GM19324 (cell line): ENCODE data around the gene UCK2.

Experiments
- ATAC-seq: cut with Tn5 transposase; IDR thresholded peaks from one replicate; pipeline ENCODE4 v1.9.1; 2021; ENCODE audit warnings: mild to moderate bottlenecking, moderate library complexity; ENCODE audit not compliant: unreplicated experiment, low FRiP score

The UCK2 gene

DNA sequence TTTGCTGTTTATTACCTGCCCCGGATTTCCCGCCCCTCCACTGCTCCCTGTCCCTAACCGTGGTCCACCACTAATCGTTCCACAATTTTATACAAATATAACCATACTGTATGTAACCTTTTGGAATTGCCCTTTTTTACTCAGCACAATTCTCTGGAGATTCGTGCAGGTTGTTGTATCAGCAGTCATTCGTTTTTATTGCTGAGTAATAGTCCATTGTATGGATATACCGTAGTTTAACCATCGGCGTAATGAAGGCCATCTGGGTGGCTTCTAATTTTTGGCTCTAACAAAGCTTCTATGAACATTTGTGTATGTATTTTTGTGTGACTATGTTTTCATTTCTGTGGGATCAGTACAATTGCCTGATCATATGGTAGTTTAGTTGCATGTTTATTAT is 50.0 kb downstream of the UCK2 start:
- ATAC-seq = no peak

DNA sequence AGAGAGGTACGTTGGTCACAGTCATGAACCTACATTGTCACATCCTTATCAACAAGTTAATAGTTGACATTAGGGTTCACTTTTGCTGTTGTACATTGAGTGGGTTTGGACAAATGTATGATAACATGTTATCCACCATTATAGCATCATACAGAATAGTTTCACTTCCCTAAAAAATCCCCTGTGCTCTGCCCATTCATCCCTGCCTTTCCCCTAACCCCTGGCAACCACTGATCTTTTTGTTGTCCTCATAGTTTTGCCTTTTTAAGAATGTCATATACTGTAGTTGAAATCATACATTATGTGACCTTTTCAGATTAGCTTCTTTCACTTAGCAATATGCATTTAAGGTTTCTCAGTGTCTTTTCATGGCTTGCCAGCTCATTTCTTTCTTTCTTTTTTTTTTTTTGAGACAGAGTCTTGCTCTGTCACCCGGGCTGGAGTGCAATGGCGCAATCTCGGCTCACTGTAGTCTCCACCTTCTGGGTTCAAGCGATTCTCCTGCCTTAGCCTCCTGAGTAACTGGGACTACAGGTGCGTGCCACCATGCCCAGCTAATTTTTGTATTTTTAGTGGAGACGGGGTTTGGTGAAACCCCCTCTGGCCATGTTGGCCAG is 50.6 kb downstream of the UCK2 start:
- no peak for ATAC-seq

GRCh38 chr1:165879946-165880345 is 52.5 kb downstream of the UCK2 start:
- ATAC-seq = no peak

- no peak for ATAC-seq
Measured at GRCh38 chr1:165880993-165881392, 53.6 kb downstream of the UCK2 start.

GRCh38 chr1:165882168-165882837 is 54.9 kb downstream of the UCK2 start:
- no peak for ATAC-seq

DNA sequence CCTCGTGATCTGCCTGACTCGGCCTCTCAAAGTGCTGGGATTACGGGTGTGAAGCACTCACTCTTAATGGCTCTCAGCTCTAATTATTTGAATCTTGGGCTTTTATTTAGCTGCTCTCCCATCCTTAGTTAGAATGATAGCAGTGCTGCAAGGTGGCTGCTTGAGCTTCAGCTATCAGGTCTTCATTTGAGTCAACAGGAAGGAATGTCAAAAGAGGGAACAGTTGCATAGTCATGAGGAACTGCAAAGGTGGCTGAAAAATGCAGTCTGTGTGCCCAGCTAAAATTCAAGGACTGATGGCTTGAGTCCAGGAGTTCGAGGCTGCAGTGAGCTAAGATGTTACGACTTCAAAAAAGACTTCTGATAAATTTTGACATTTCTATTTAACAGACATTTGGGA is 55.6 kb downstream of the UCK2 start:
- ATAC-seq = no peak

DNA sequence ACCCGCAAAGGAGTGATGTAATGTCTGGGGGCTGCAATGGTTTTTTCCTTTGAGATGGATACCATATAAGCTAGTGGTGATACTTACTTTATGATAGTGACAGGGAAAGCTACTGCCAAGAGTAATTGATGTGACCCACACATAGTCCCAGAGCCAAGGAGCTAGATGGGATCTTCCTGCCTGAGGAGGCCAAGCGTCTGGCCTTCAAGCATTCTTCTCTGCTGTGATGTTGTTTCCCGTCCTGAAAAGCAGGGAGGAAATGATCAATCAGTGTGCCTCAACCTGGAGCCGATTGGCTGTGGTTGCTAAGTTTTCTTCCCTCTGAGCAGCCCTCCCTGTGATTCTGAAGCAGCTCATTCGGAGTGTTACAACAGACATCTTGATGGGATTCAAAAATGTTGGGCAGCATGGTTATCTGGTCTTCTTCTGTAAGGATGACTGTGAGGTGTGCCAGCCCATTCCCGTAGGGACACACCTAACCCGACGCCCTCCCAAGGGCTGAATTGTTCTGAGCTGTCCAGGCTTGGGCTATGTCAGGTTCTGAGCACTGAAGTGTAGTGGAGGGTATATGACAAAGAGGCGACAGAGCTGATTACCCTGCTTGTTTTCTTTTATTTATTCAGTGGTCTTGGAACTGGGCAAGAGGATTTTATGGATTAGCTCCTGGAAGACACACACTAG is 56.7 kb downstream of the UCK2 start:
- ATAC-seq = no peak

DNA sequence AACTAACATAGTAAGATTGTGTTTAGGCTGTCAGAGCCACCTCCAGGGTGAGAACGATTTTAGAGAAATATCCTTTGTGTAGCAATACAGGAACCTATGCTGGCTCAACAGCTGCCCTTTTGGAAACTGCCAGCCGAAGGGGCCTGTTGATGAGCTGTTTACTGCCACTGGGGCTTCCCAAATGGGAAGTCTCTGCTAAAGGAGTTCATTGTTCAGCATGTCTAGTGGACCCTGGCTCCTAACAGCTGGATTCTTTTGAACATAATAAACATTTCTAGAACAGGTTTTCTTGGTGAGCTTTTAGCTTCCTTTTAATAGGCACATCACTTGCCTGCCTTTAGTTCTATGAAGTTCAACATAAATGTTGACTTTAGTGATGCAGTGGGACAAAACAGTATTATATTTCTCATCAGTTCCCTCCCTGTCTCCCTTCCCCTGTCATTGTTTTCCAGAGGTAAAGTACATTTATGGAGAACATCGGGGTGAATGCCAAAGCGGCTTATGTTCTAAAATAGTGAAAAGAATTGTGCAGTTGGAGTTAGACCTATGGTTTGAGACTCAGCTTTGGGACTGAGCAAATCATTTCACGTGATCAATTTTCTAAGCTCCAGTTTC is 57.4 kb downstream of the UCK2 start:
- no peak for ATAC-seq

- ATAC-seq = no peak
Measured at GRCh38 chr1:165885305-165885694, 57.9 kb downstream of the UCK2 start.

DNA sequence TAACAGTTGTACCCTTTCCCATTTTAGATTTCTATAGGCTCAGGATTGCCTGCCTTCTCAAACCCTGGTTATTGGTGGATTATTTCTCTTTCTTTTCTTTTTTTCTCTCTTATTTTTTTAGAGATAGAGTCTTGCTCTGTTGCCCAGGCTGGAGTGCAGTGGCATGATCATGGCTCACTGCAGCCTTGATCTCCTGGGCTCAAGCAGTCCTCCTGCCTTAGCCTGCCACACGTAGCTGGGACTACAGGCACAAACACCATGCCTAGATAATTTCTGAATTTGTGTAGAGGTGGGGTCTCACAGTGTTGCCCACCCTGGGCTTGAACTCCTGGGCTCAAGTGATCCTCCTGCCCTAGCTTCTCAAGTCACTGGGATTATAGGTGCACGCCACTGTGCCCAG is 58.8 kb downstream of the UCK2 start:
- no peak for ATAC-seq

DNA sequence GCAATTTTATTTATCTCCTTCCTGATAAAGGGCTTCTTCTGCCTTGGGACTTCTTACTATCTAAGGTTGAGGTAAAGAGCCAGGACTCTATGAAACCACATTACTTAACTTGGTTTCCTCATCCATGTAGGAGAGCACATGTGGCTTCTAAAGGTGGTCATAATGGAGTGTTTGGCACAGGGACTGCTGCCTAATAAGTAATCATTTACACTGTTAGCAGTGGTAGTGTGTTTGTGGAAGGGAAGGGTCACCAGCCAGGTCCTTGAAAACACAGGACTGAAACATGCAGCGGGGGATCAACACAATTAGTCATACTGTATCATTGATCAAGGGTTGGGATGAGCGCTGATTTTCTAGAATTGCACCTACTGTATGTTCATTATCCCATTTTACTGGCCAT is 59.6 kb downstream of the UCK2 start:
- ATAC-seq = no peak

DNA sequence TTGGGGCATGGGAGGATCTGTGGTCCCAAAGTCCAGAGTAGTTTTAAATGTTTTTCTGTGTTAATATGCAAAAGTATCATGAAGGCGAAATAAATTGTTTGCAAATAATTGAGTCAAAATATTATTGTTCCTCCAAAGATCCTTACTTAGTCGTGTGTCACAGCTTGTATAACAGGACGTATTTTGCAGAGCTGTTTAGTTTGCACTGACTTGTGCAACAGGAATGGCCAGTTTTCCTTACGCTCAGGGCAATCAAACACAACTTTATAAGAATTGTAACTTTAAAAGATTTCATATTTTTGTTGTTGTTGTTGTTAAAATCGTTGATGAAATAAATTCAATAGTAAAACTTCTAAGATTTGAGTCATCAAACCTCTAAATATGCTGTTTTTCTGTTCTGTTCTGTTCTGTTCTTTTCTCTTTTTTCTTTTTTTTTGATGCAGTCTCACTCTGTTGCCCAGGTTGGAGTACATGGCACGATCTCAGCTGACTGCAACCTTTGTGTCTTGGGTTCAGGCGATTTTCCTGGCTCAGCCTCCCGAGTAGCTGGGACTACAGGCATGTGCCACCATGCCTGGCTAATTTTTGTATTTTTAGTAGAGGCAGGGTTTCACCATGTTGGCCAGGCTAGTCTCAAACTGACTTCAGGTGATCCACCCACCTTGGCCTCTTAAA is 60.6 kb downstream of the UCK2 start:
- no peak for ATAC-seq

GRCh38 chr1:165888552-165888920 is 61.1 kb downstream of the UCK2 start:
- no peak for ATAC-seq

GRCh38 chr1:165890684-165891083 is 63.3 kb downstream of the UCK2 start:
- no peak for ATAC-seq

GRCh38 chr1:165891111-165891860 is 63.9 kb downstream of the UCK2 start:
- no peak for ATAC-seq

DNA sequence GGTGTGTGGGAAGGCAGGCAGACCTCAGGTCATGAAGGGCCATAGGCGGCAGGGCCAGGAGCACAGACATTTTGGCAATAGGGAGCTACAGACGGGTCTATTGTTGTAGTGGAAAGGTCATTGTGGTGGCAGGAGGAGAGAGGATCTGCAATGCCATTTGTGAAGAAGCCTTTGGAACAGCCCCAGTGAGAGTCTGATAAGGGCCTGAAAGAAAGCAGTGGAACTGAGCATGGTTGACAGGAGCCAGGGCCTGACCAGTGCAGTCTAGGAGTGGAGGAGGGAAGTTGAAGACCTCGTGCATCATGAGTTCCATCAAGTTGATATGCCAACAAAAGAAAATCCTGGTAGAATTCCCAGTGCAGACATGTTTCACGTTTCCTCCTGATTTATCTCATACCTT is 65.5 kb downstream of the UCK2 start:
- ATAC-seq = no peak

DNA sequence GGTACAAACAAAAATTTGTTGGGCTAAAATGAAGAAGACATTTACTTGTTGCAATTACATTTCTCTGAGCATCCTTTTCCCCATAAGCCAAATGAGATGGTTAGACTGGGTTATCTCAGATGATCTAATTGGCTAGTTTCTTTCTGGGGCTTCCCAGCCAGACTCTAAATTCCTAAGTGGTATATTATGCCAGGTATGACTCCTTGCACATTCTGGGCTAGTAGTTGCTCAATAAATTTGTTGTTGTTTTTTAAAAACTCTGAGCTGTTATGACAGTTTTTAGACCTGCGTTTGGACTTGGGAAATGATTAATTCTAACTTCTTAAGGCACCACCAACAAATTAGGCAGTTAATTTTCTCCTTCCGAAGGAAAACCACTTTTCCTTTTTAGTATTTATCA is 66.1 kb downstream of the UCK2 start:
- no peak for ATAC-seq

GRCh38 chr1:165894591-165894990 is 67.2 kb downstream of the UCK2 start:
- no peak for ATAC-seq

DNA sequence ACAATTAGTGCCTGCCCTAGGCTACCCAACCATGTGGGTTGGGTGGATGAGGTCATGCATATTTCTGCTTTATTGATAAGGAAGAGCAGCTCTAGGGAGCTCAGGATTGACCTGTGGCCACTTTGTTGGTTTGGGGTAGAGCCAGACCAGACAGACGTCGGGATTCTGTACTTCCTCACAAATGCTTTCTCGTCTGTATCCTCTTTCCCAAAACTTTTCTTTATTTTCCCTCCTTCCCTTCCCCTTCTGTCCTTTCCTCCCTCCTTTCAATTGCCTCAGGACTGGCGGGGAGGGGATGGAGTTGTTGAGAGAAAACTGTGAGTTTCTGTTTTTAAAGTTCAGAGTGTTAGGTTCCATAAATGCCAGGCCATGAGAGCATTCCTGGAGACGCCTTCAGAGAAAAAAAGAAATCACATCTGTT is 68.0 kb downstream of the UCK2 start:
- ATAC-seq = no peak

DNA sequence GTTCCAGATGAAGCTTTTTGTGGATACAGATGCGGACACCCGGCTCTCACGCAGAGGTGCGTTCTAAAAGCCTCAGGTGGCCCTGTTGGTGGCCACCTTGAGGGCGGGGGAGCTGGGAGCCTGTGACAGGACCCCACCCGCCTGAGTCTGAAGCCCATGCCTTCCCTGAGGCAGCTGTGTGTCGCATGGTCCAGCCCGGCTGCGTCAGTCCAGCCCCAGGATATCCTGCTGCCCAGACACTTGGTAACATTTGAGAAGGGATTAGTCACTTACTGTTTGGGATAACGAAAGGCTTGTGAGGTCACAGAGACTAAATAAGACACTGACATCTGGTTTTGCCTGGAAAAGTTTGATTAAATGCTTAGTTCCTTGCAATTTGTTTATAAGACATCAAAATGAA is 68.9 kb downstream of the UCK2 start:
- ATAC-seq = no peak
